Neural cell (in vitro differentiated cells): Measurements from ENCODE around the gene KCNK15. TPM values are rescaled to one million over a fixed set of nuclear protein-coding genes. Genes with fewer than 3 reads are reported as not detected.

Experiments used
- H2AFZ ChIP-seq: fragments of 200-600, 300-800 bp; sonication (generic), shearing (Covaris generic); 2 replicates; pipeline ENCODE4 v1.6.0; 2014; ENCODE audit warnings: low read depth, mild to moderate bottlenecking, antibody characterized with exemption, low read length, moderate library complexity
- H3F3A ChIP-seq: fragments of 200-600 bp; shearing (Covaris generic); 2 replicates; pipeline ENCODE4 v1.6.1; 2016; ENCODE audit warnings: mild to moderate bottlenecking, moderate library complexity, mixed read lengths, antibody characterized with exemption, low read length; ENCODE audit not compliant: insufficient read depth, poor library complexity, severe bottlenecking
- H3K27ac ChIP-seq: fragments of 200-600, 300-800 bp; sonication (generic), shearing (Covaris generic); 2 replicates; pipeline ENCODE4 v1.5.1; 2014; ENCODE audit warnings: mild to moderate bottlenecking, low read length, moderate library complexity
- H3K27me3 ChIP-seq: fragments of 300-800, 200-600 bp; sonication (generic), shearing (Covaris generic); 2 replicates; pipeline ENCODE4 v1.6.0; 2014; ENCODE audit warnings: mild to moderate bottlenecking, low read depth, low read length, moderate library complexity; ENCODE audit not compliant: insufficient read depth
- H3K36me3 ChIP-seq: fragments of 300-800, 200-600 bp; sonication (generic), shearing (Covaris generic); 2 replicates; pipeline ENCODE4 v1.5.1; 2014; ENCODE audit warnings: mild to moderate bottlenecking, antibody characterized with exemption, low read length, moderate library complexity; ENCODE audit not compliant: insufficient read depth
- H3K4me2 ChIP-seq: fragments of 300-800, 200-600 bp; sonication (generic), shearing (Covaris generic); 2 replicates; pipeline ENCODE4 v1.6.0; 2014; ENCODE audit warnings: mild to moderate bottlenecking, low read length
- H3K4me3 ChIP-seq: fragments of 300-800, 200-600 bp; sonication (generic), shearing (Covaris generic); 2 replicates; pipeline ENCODE4 v1.5.1; 2014; ENCODE audit warnings: mild to moderate bottlenecking, low read length, moderate library complexity
- H3K79me2 ChIP-seq: fragments of 200-600 bp; shearing (Covaris generic); replicated peaks from 2 replicates; pipeline ENCODE4 v1.6.0; 2014; ENCODE audit warnings: mild to moderate bottlenecking, low read length, moderate library complexity; ENCODE audit not compliant: insufficient read depth
- H3K9ac ChIP-seq: fragments of 300-800, 200-600 bp; sonication (generic), shearing (Covaris generic); 2 replicates; pipeline ENCODE4 v1.6.1; 2016; ENCODE audit warnings: mild to moderate bottlenecking, low read length, mixed read lengths
- H3K9me2 ChIP-seq: fragments of 200-600 bp; shearing (Covaris generic); 2 replicates; pipeline ENCODE4 v1.6.1; 2016; ENCODE audit warnings: mild to moderate bottlenecking, low read length, mixed read lengths; ENCODE audit not compliant: insufficient read depth
- H3K9me3 ChIP-seq: fragments of 200-600, 300-800 bp; sonication (generic), shearing (Covaris generic); 2 replicates; pipeline ENCODE4 v1.6.1; 2016; ENCODE audit warnings: mild to moderate bottlenecking, mixed run types, low read length, moderate library complexity, mixed read lengths
- H4K20me1 ChIP-seq: fragments of 200-600 bp; shearing (Covaris generic); 2 replicates; pipeline ENCODE4 v1.6.1; 2016; ENCODE audit warnings: mild to moderate bottlenecking, mixed run types; ENCODE audit not compliant: insufficient read depth
- CTCF ChIP-seq: fragments of 450-650 bp; IDR thresholded peaks from 2 replicates; pipeline ENCODE4 v1.5.1; 2014; ENCODE audit warnings: antibody characterized with exemption, mild to moderate bottlenecking, moderate library complexity; ENCODE audit not compliant: poor library complexity, severe bottlenecking
- EP300 ChIP-seq: fragments of 450-650 bp; conservative IDR thresholded peaks from 2 replicates; pipeline ENCODE4 v1.6.1; 2014; ENCODE audit warnings: antibody characterized with exemption, mild to moderate bottlenecking, moderate library complexity; ENCODE audit not compliant: poor library complexity, severe bottlenecking
- EZH2 ChIP-seq: fragments of 200-600, 300-800 bp; shearing (Covaris generic), sonication (generic); IDR thresholded peaks from 2 replicates; pipeline ENCODE4 v1.6.1; 2014; ENCODE audit warnings: antibody characterized with exemption, low read length, borderline replicate concordance, mild to moderate bottlenecking; ENCODE audit not compliant: insufficient read depth, poor library complexity, severe bottlenecking
- MXI1 ChIP-seq: fragments of 450-650 bp; conservative IDR thresholded peaks from 2 replicates; pipeline ENCODE4 v1.6.1; 2014; ENCODE audit warnings: antibody characterized with exemption, mild to moderate bottlenecking; ENCODE audit not compliant: poor library complexity, severe bottlenecking
- POLR2AphosphoS5 ChIP-seq: IDR thresholded peaks from 2 replicates; pipeline ENCODE4 v1.6.1; 2012
- RAD21 ChIP-seq: fragments of 450-650 bp; conservative IDR thresholded peaks from 2 replicates; pipeline ENCODE4 v1.6.1; 2014; ENCODE audit warnings: antibody characterized with exemption, mild to moderate bottlenecking, moderate library complexity
- REST ChIP-seq: IDR thresholded peaks from 2 replicates; pipeline ENCODE4 v1.6.1; 2012; ENCODE audit warnings: borderline replicate concordance
- SMC3 ChIP-seq: fragments of 450-650 bp; conservative IDR thresholded peaks from 2 replicates; pipeline ENCODE4 v1.6.1; 2014; ENCODE audit warnings: antibody characterized with exemption, mild to moderate bottlenecking, moderate library complexity; ENCODE audit not compliant: poor library complexity
- TAF1 ChIP-seq: IDR thresholded peaks from 2 replicates; pipeline ENCODE4 v1.6.1; 2012; ENCODE audit warnings: low read depth
- polyA plus RNA-seq: library from polyadenylated mRNA; depleted of rRNA; stranded (reverse); fragments of >200 nt; gene quantifications from 2 replicates; pipeline ENCODE4 v1.2.3, GENCODE V29; 2014

The KCNK15 gene
- polyA plus RNA-seq, 1 donor from 2014 or later: not detected

GRCh38 chr20:44754554-44754953, 8.9 kb downstream of the KCNK15 start:
- H3K9me3 ChIP-seq: no peaks in the 10 kb centered on the region
- H3K79me2 ChIP-seq: no peaks in the 10 kb centered on the region
- H3K27me3 ChIP-seq: no peaks in the 10 kb centered on the region
- TF ChIP-seq SMC3: no peak
- no peak for TF ChIP-seq TAF1
- no peak for TF ChIP-seq MXI1
- no peak for TF ChIP-seq EP300
- no peak for TF ChIP-seq POLR2AphosphoS5
- no peak for TF ChIP-seq EZH2
- no peak for TF ChIP-seq CTCF
- TF ChIP-seq REST: no peak
- TF ChIP-seq RAD21: no peak
- no peak overlapping the region for H3K9ac ChIP-seq
- no peak overlapping the region for H3K4me2 ChIP-seq
- H3K4me3 ChIP-seq: no peak overlapping the region
- no peak overlapping the region for H2AFZ ChIP-seq
- H3K9me2 ChIP-seq: no peaks in the 10 kb centered on the region
- H4K20me1 ChIP-seq: no peaks in the 10 kb centered on the region
- no peak overlapping the region for H3K27ac ChIP-seq
- no peaks in the 10 kb centered on the region for H3K36me3 ChIP-seq
- H3F3A ChIP-seq: no peaks in the 10 kb centered on the region

GRCh38 chr20:44756011-44756688, 10.5 kb downstream of the KCNK15 start:
- no peak overlapping the region for H3K4me2 ChIP-seq
- H3K9me2 ChIP-seq: no peaks in the 10 kb centered on the region
- no peaks in the 10 kb centered on the region for H4K20me1 ChIP-seq
- no peak overlapping the region for H3K4me3 ChIP-seq
- no peaks in the 10 kb centered on the region for H3K36me3 ChIP-seq
- no peaks in the 10 kb centered on the region for H3K27me3 ChIP-seq
- H3K27ac ChIP-seq: no peak overlapping the region
- no peak overlapping the region for H3K9ac ChIP-seq
- no peak overlapping the region for H2AFZ ChIP-seq
- TF ChIP-seq SMC3: no peak
- TF ChIP-seq EZH2: no peak
- TF ChIP-seq POLR2AphosphoS5: no peak
- no peaks in the 10 kb centered on the region for H3F3A ChIP-seq
- H3K79me2 ChIP-seq: no peaks in the 10 kb centered on the region
- no peaks in the 10 kb centered on the region for H3K9me3 ChIP-seq

GRCh38 chr20:44756956-44757355, 11.3 kb downstream of the KCNK15 start:
- no peaks in the 10 kb centered on the region for H3K36me3 ChIP-seq

More at GRCh38 chr20:44756956-44757355, 11.3 kb downstream of the KCNK15 start:
- H3K9me2 ChIP-seq: no peaks in the 10 kb centered on the region
- no peak overlapping the region for H3K4me3 ChIP-seq
- TF ChIP-seq REST (no peak), MXI1 (no peak), EP300 (no peak), CTCF (no peak), SMC3 (no peak), RAD21 (no peak), EZH2 (no peak), TAF1 (no peak), POLR2AphosphoS5 (no peak)
- no peak overlapping the region for H3K4me2 ChIP-seq
- H3K9ac ChIP-seq: no peak overlapping the region
- no peak overlapping the region for H2AFZ ChIP-seq
- no peaks in the 10 kb centered on the region for H3F3A ChIP-seq
- H4K20me1 ChIP-seq: no peaks in the 10 kb centered on the region
- H3K27me3 ChIP-seq: no peaks in the 10 kb centered on the region
- no peak overlapping the region for H3K27ac ChIP-seq
- H3K9me3 ChIP-seq: no peaks in the 10 kb centered on the region
- H3K79me2 ChIP-seq: no peaks in the 10 kb centered on the region
